Adrenal gland (tissue), 12 donors: ENCODE data around the gene PNKP. TPM values are rescaled to one million over a fixed set of nuclear protein-coding genes. Genes with fewer than 3 reads are reported as not detected.

Source experiments
- DNase-seq, 7 donors: peaks; one replicate each; pipeline ENCODE4 v3.0.0-alpha.2; 2019 to 2020
- H3K27ac ChIP-seq, 5 donors: fragments of 200-600 bp; sonication (generic) in 4 of 5; 1 replicate in 3 of 5; 2 replicates in 2 of 5; pipeline versions ENCODE4 v1.5.1 to v1.8.0; 2016 to 2020; ENCODE audit warnings: mild to moderate bottlenecking in 1 of 5
- H3K27me3 ChIP-seq: fragments of 200-600 bp; 2 replicates; pipeline ENCODE4 v1.8.0; 2021
- H3K36me3 ChIP-seq, 2 donors: fragments of 200-600 bp; replicated peaks in 1 of 2; 1 replicate in 1 of 2; 2 replicates in 1 of 2; pipeline versions ENCODE4 v1.5.1 to v1.8.0; 2018 to 2022
- H3K4me1 ChIP-seq, 2 donors: fragments of 200-600 bp; replicated peaks in 1 of 2; 1 replicate in 1 of 2; 2 replicates in 1 of 2; pipeline versions ENCODE4 v1.5.1 to v1.8.0; 2018 to 2021
- H3K4me3 ChIP-seq, 4 donors: fragments of 200-600 bp; sonication (generic) in 3 of 4; one replicate each; pipeline ENCODE4 v1.5.1; 2016 to 2018
- H3K9me3 ChIP-seq, 3 donors: fragments of 200-600 bp; sonication (generic) in 1 of 3; replicated peaks in 1 of 3; 1 replicate in 2 of 3; 2 replicates in 1 of 3; pipeline versions ENCODE4 v1.5.1 to v1.8.0; 2016 to 2021
- CTCF ChIP-seq, 6 experiments: fragments of 450-650 bp in 4 of 6; fragments of 200-600 bp in 2 of 6; sonication (generic) in 1 of 6; IDR thresholded peaks; 1 replicate in 5 of 6; 2 replicates in 1 of 6; pipeline versions ENCODE4 v1.5.1 to v1.8.0; 2016 to 2021; ENCODE audit warnings: antibody characterized with exemption in 6 of 6, mild to moderate bottlenecking in 2 of 6, moderate library complexity in 1 of 6
- POLR2A ChIP-seq, 2 donors: fragments of 450-650 bp; IDR thresholded peaks; one replicate each; pipeline ENCODE4 v1.6.1; 2017; ENCODE audit warnings: antibody characterized with exemption in 2 of 2, mild to moderate bottlenecking in 2 of 2, moderate library complexity in 1 of 2
- WGBS, 4 donors: extraction: QIAGEN DNeasy Blood & Tissue Kit in 2 of 4; methylation state at CpG; one replicate each; pipeline versions ENCODE4 v1.1.5 to v1.1.7; 2013 to 2017; 5-methylcytosine and 5-hydroxymethylcytosine counted together
- intact Hi-C, 2 donors: fragments of 100-400 bp; cut with DNase I; formaldehyde crosslinking; loops; one replicate each; pipeline versions ENCODE4 v1.14.1 to v1.15.0; 2022 to 2023
- polyA plus RNA-seq, 3 donors: library from polyadenylated mRNA; stranded (reverse); fragments of 200-250 nt in 2 of 3; fragments of 350-450 nt in 1 of 3; fragmentation: Illumina TruSeq in 1 of 3; extraction: RNeasy Lipid Tissue Mini Kit (QIAGEN cat#74804) in 1 of 3; gene quantifications; one replicate each; pipeline ENCODE4 v1.2.3, GENCODE V29; 2013 to 2014
- total RNA-seq, 9 donors: library from RNA; depleted of rRNA in 4 of 9; stranded (reverse); fragments of >200 nt in 4 of 9; fragments of 120-200 nt in 1 of 9; fragmentation: NEBNext Ultra II Directional in 1 of 9; extraction: Animal tissue kit (Norgen Biotek cat#: 25700) in 1 of 9; gene quantifications; one replicate each; pipeline versions ENCODE4 v1.1.0 to v1.2.4, GENCODE V29; 2013 to 2023
- donor health status: healthy with polysubstance abuse.
- donor health status: Bipolar disorder and iron deficiency.
- donor health status: DM: yes; HTN: yes; CAD: no.
- donor health status: DM: no; HTN: no; CAD: no.
- donor health status: DM: no; HTN: no; CAD: no.
- donor health status: DM: yes; HTN: yes; CAD: no.

Gene PNKP
- total and polyA plus RNA-seq, 12 donors, result 40.7 to 344 (median 100) TPM

- no peak overlapping the region for H3K27ac ChIP-seq
- peaks cover 0 to 56% of the 10 kb centered on the region in 2 donors for H3K36me3 ChIP-seq
- intact Hi-C loops, result no loop called here
- no peaks in the 10 kb centered on the region for H3K27me3 ChIP-seq
- no peaks in the 10 kb centered on the region for H3K9me3 ChIP-seq
- no peak for TF ChIP-seq POLR2A (IDR thresholded peaks at IDR 0.05)
- no peak for TF ChIP-seq CTCF (IDR thresholded peaks at IDR 0.05)
- H3K4me1 ChIP-seq, result peaks cover 16 to 21% of the 10 kb centered on the region in 2 donors
- no peak overlapping the region for H3K4me3 ChIP-seq
- WGBS, 4 donors, result 91 to 97% (median 95%) methylated on average over 12 of the region's 12 CpGs
- peak in 3 of 7 donors; percentile 37 to 67 (median 40) for DNase-seq
Observed at GRCh38 chr19:49879243-49879963, 12.0 kb upstream of the PNKP start.

- Histone ChIP-seq H3K4me3 (peak overlapping the region in 1 of 4 donors; percentile 84), H3K27me3 (no peaks in the 10 kb centered on the region), H3K36me3 (peaks cover 0 to 49% of the 10 kb centered on the region in 2 donors), H3K27ac (peak overlapping the region in 3 of 5 donors; percentile 91 to 99 (median 99)), H3K9me3 (no peaks in the 10 kb centered on the region), H3K4me1 (peaks cover 16 to 26% of the 10 kb centered on the region in 2 donors)
- peak in 3 of 7 donors; percentile 31 to 68 (median 31) for DNase-seq
- intact Hi-C loops, result no loop called here
- 82 to 91% (median 87%) methylated on average over 9 of the region's 9 CpGs for WGBS, 4 donors
- TF ChIP-seq POLR2A (IDR thresholded peaks at IDR 0.05), result no peak
- TF ChIP-seq CTCF (IDR thresholded peaks at IDR 0.05), result no peak
Observed at GRCh38 chr19:49878744-49879070, 11.3 kb upstream of the PNKP start.

DNA sequence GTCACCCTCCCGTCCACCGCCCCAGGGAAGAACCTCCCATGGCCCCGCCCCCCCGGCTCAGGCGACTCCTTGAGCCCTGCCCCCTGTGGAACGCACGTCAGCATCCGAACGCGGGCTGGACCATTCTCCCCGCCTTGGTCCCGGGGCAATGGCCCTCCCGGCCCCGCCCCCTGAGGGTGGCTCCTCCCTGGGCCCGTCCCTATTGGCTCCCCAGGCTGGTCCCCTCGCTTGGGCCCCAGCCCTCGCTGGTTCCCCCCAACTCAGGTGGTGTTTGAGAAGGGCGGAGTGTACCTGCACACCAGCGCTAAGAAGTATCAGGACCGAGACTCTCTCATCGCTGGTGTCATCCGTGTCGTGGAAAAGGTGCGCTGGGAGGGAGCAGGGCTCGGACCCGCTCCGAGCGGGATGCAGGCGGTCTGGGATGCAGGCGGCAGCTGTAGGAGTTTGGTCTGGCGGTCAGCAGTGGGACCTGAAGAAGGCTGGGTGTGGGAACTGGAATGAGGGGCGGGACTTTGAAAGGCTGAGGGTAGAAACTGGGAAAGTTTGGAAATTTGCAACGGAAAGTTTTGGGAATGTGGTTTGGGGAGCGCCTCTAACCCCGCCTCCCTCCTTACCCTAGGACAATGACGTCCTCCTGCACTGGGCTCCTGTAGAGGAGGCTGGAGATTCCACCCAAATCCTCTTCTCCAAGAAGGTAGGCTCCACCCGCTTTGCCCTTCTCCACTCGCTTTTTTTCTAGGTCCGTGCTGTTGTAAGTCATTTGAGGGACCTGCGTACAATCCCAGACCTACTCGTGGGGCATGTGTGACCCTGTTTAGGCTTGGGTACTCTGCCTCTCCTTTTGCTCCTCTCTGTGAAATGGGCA is 10.7 kb upstream of the PNKP start:
- DNase-seq, result peak; percentile 98 to 99 (median 99)
- intact Hi-C loops, result no loop called here
- no peaks in the 10 kb centered on the region for H3K27me3 ChIP-seq
- peaks cover 16 to 26% of the 10 kb centered on the region in 2 donors for H3K4me1 ChIP-seq
- peak overlapping the region; percentile 91 to 99 (median 99) for H3K27ac ChIP-seq
- H3K9me3 ChIP-seq, result no peaks in the 10 kb centered on the region
- peaks cover 0 to 43% of the 10 kb centered on the region in 2 donors for H3K36me3 ChIP-seq
- TF ChIP-seq POLR2A (IDR thresholded peaks at IDR 0.05) (no peak), CTCF (IDR thresholded peaks at IDR 0.05) (no peak)
- H3K4me3 ChIP-seq, result peak overlapping the region in 3 of 4 donors; percentile 45 to 95 (median 84)
- WGBS, 4 donors, result 9 to 16% (median 12%) methylated on average over 26 to 41 of the region's 41 CpGs
